ENCODE measurements around the gene KANK3.
"Not testable (repeated sequence)": the region's sequence is repeated elsewhere in the genome, so short reads cannot be mapped to it uniquely, and the experiment has no call there.

The KANK3 gene

GRCh38 chr19:8316351-8317125 lies 26.5 kb downstream of the KANK3 start:
- DNase-seq (ENCODE audit: low spot score), result no peak

- not testable (repeated sequence) for DNase-seq (ENCODE audit: low spot score)
Observed at GRCh38 chr19:8314981-8315640, 28.0 kb downstream of the KANK3 start.

- no peak for DNase-seq (ENCODE audit: low spot score)
Observed at GRCh38 chr19:8311461-8312260, 31.4 kb downstream of the KANK3 start.

- DNase-seq (ENCODE audit: low spot score), result no peak
Observed at GRCh38 chr19:8310342-8311055, 32.6 kb downstream of the KANK3 start.

- no peak for DNase-seq (ENCODE audit: low spot score)
Observed at GRCh38 chr19:8308891-8309291, 34.2 kb downstream of the KANK3 start.

GRCh38 chr19:8307965-8308866 lies 34.8 kb downstream of the KANK3 start, which contains the start of gene CD320:
TSS of gene CD320 (minus strand) at chr19:8308358. CDS start at chr19:8308290, 68 bp downstream.
- DNase-seq (ENCODE audit: low spot score), result peak; percentile 97

- no peak for DNase-seq (ENCODE audit: low spot score)
Observed at GRCh38 chr19:8307400-8307964, 35.6 kb downstream of the KANK3 start.

- DNase-seq (ENCODE audit: low spot score), result no peak
Observed at GRCh38 chr19:8306235-8307054, 36.6 kb downstream of the KANK3 start.

GRCh38 chr19:8305798-8306197 lies 37.3 kb downstream of the KANK3 start:
- no peak for DNase-seq (ENCODE audit: low spot score)

GRCh38 chr19:8304841-8305621 lies 38.0 kb downstream of the KANK3 start:
- DNase-seq (ENCODE audit: low spot score), result no peak

- DNase-seq (ENCODE audit: low spot score), result no peak
Observed at GRCh38 chr19:8302734-8303133, 40.3 kb downstream of the KANK3 start.

- no peak for DNase-seq (ENCODE audit: low spot score)
Observed at GRCh38 chr19:8302357-8302691, 40.7 kb downstream of the KANK3 start.

GRCh38 chr19:8291337-8291736 lies 51.7 kb downstream of the KANK3 start:
- DNase-seq (ENCODE audit: low spot score), result not testable (repeated sequence)

GRCh38 chr19:8276508-8276907 lies 66.6 kb downstream of the KANK3 start:
- not testable (repeated sequence) for DNase-seq (ENCODE audit: low spot score)

All from GM03348 (cell line).